K562 (cell line): ENCODE measurements around the gene RFPL2. TPM values are rescaled to one million over a fixed set of nuclear protein-coding genes. Genes with fewer than 3 reads are reported as not detected.

ENCODE experiments used
- ATAC-seq: fragments of 200-7000 bp; cut with Tn5 transposase; 3 replicates; pipeline ENCODE4 v1.9.1; 2020; ENCODE audit warnings: moderate library complexity
- BruUV-seq: library from RNA; stranded (reverse); fragments of 400-500 nt; replicated peaks from 2 replicates; lab custom pipeline; 2021; lab: Mats Ljungman, UMichigan
- CTCF ChIA-PET: fragments of 300-600 bp; formaldehyde crosslinking; extraction: SDS; loops from one replicate; lab custom pipeline; 2021; ENCODE audit warnings: low intra/inter-chr PET ratio; lab: Yijun Ruan, JAX
- POLR2A ChIA-PET: fragments of 300-600, 350-650 bp; sonication (Branson Sonifier 250); formaldehyde crosslinking; extraction: SDS; loops from one replicate; lab custom pipeline; 2021; ENCODE audit warnings: antibody characterized with exemption, inconsistent platforms; lab: Yijun Ruan, JAX
- DNase-seq, 4 experiments: peaks; one replicate each; pipeline versions ENCODE4 v3.0.0 to v3.0.0-alpha.2; 2011 to 2018; ENCODE audit warnings: low spot score in 3 of 4, mixed read lengths in 3 of 4; ENCODE audit errors: extremely low read depth in 1 of 4
- FAIRE-seq: peaks from 2 replicates; lab custom pipeline; 2011; peaks lifted over from hg19 to GRCh38; lab: Jason Lieb, UNC
- H2AFZ ChIP-seq: 2 replicates; pipeline ENCODE4 v1.6.0; 2011; ENCODE audit warnings: low read depth, low read length, control low read depth, inconsistent platforms
- H3K27ac ChIP-seq: fragments of 200-600 bp; 3 replicates; pipeline ENCODE4 v1.8.0; 2011; ENCODE audit warnings: low read depth, mild to moderate bottlenecking, control low read depth, inconsistent platforms, low read length, moderate library complexity, mixed read lengths; ENCODE audit errors: extremely low read depth
- H3K27me3 ChIP-seq, 2 experiments: fragments of 300-600 bp in 1 of 2; 2 replicates in 1 of 2; 3 replicates in 1 of 2; pipeline versions ENCODE4 v1.6.0 to v1.8.0; 2011; ENCODE audit warnings: inconsistent platforms in 2 of 2, low read length in 2 of 2, mild to moderate bottlenecking in 1 of 2, mixed read lengths in 1 of 2, moderate library complexity in 1 of 2; ENCODE audit not compliant: control insufficient read depth in 2 of 2, insufficient read depth in 2 of 2
- H3K36me3 ChIP-seq: fragments of 300-600 bp; 3 replicates; pipeline ENCODE4 v1.8.0; 2011; ENCODE audit warnings: mild to moderate bottlenecking, low read length, inconsistent platforms; ENCODE audit not compliant: control insufficient read depth, insufficient read depth
- H3K4me1 ChIP-seq, 2 experiments: fragments of 200-600 bp in 1 of 2; replicated peaks in 1 of 2; 2 replicates in 1 of 2; 3 replicates in 1 of 2; pipeline versions ENCODE4 v1.5.1 to v1.8.0; 2011; ENCODE audit warnings: inconsistent platforms in 2 of 2, low read length in 2 of 2, mild to moderate bottlenecking in 1 of 2, mixed read lengths in 1 of 2, moderate library complexity in 1 of 2; ENCODE audit not compliant: control insufficient read depth in 2 of 2, insufficient read depth in 2 of 2
- H3K4me2 ChIP-seq: 2 replicates; pipeline ENCODE4 v1.6.1; 2011; ENCODE audit warnings: low read length, control low read depth, inconsistent platforms, mixed read lengths; ENCODE audit not compliant: insufficient read depth
- H3K4me3 ChIP-seq: fragments of 200-600 bp; sonication (generic), shearing (Covaris generic); 2 replicates; pipeline ENCODE4 v1.5.1; 2016; ENCODE audit warnings: control low read depth, inconsistent platforms
- H3K79me2 ChIP-seq: fragments of 200-600 bp; 3 replicates; pipeline ENCODE4 v1.8.0; 2011; ENCODE audit warnings: low read length, inconsistent platforms; ENCODE audit not compliant: control insufficient read depth, insufficient read depth
- H3K9ac ChIP-seq, 2 experiments: 2 replicates each; pipeline versions ENCODE4 v1.6.0 to v1.6.1; 2011; ENCODE audit warnings: low read depth in 2 of 2, low read length in 2 of 2, control low read depth in 1 of 2, inconsistent platforms in 1 of 2, mild to moderate bottlenecking in 1 of 2, mixed read lengths in 1 of 2; ENCODE audit not compliant: insufficient read depth in 1 of 2
- H3K9me1 ChIP-seq: one replicate; pipeline ENCODE4 v1.6.0; 2011; ENCODE audit warnings: inconsistent platforms, mild to moderate bottlenecking, low read length, moderate library complexity; ENCODE audit not compliant: control insufficient read depth, insufficient read depth
- H3K9me3 ChIP-seq: replicated peaks from 2 replicates; pipeline ENCODE4 v1.5.1; 2011; ENCODE audit warnings: low read depth, low read length, inconsistent platforms; ENCODE audit not compliant: control insufficient read depth, insufficient read depth
- H4K20me1 ChIP-seq: replicated peaks from 2 replicates; pipeline ENCODE4 v1.6.1; 2011; ENCODE audit warnings: low read length, inconsistent platforms, mixed read lengths; ENCODE audit not compliant: control insufficient read depth, insufficient read depth
- ARID2 ChIP-seq: fragments of 450-650 bp; IDR thresholded peaks from 2 replicates; pipeline ENCODE4 v1.6.1; 2017; ENCODE audit warnings: antibody characterized with exemption, mild to moderate bottlenecking
- BMI1 ChIP-seq: fragments of 150-350 bp; IDR thresholded peaks from 2 replicates; pipeline ENCODE4 v1.6.1; 2014; ENCODE audit warnings: low read length
- CUX1 ChIP-seq: fragments of 200-800 bp; sonication (Bioruptor generic); IDR thresholded peaks from 2 replicates; pipeline ENCODE4 v1.6.1; 2016; ENCODE audit warnings: missing genetic modification characterization, missing compliant biosample characterization
- MCM3 ChIP-seq: fragments of 450-650 bp; IDR thresholded peaks from 2 replicates; pipeline ENCODE4 v1.6.1; 2016
- NUFIP1 ChIP-seq: fragments of 450-650 bp; IDR thresholded peaks from 2 replicates; pipeline ENCODE4 v1.6.1; 2018; ENCODE audit not compliant: partially characterized antibody
- RCOR1 ChIP-seq, 2 experiments: IDR thresholded peaks; 2 replicates each; pipeline ENCODE4 v1.6.1; 2012; ENCODE audit warnings: low read depth in 2 of 2, low read length in 2 of 2, borderline replicate concordance in 1 of 2, improper control_type of control experiment in 1 of 2
- TARDBP ChIP-seq: fragments of 450-650 bp; IDR thresholded peaks from 2 replicates; pipeline ENCODE4 v1.6.1; 2016
- ZKSCAN1 ChIP-seq: fragments of 150-350 bp; IDR thresholded peaks from 2 replicates; pipeline ENCODE4 v1.6.1; 2016; ENCODE audit warnings: low read depth, low read length
- ZKSCAN8 ChIP-seq: fragments of 200-800 bp; sonication (Bioruptor generic); IDR thresholded peaks from 2 replicates; pipeline ENCODE4 v1.6.1; 2016; ENCODE audit warnings: missing genetic modification characterization, missing compliant biosample characterization
- ZNF778 ChIP-seq: fragments of 450-650 bp; formaldehyde crosslinking; IDR thresholded peaks from 2 replicates; pipeline ENCODE4 v1.4.0; 2020; ENCODE audit warnings: mild to moderate bottlenecking, moderate library complexity
- WGBS: fragments of 100-300 bp; shearing (Covaris generic); methylation state at CpG from one replicate; pipeline ENCODE4 v1.1.6; 2016; ENCODE audit warnings: low coverage, mixed read lengths; ENCODE audit not compliant: insufficient coverage; ENCODE audit errors: missing lambda C conversion rate; 5-methylcytosine and 5-hydroxymethylcytosine counted together
- in situ Hi-C: fragments of 300-500 bp; cut with MboI; formaldehyde crosslinking; loops from 4 replicates; pipeline ENCODE4 v1.15.0; 2018; ENCODE audit warnings: inconsistent platforms, mixed read lengths
- intact Hi-C: fragments of 100-400 bp; cut with micrococcal nuclease; formaldehyde crosslinking; loops from 2 replicates; pipeline ENCODE4 v1.14.2; 2022
- polyA plus RNA-seq, 8 experiments: library from polyadenylated mRNA; depleted of rRNA in 4 of 8; stranded (reverse) in 5 of 8; unstranded in 3 of 8; fragments of >200 nt; fragmentation: Nextera tagmentation in 2 of 8; fragmentation: Illumina TruSeq in 1 of 8; extraction: Ambion mirVana in 2 of 8; extraction: Trizol in 1 of 8; gene quantifications; 2 replicates each; pipeline versions ENCODE4 v1.2.1 to v1.2.3, GENCODE V29; 2011 to 2014; ENCODE audit warnings: inconsistent platforms in 1 of 8, missing spikeins in 1 of 8
- total RNA-seq, 7 experiments: library from RNA; depleted of rRNA in 6 of 7; stranded (reverse); fragments of >200 nt in 6 of 7; fragmentation: Illumina TruSeq in 2 of 7; extraction: Trizol in 2 of 7; gene quantifications; 2 replicates each; pipeline versions ENCODE4 v1.2.1 to v1.2.3, GENCODE V29; 2011 to 2021; ENCODE audit warnings: low replicate concordance in 1 of 7
- TF ChIP-seq, protein P1 (sequence below): fragments of 250-450 bp; sonication (Bioruptor Pico); IDR thresholded peaks from 2 replicates; pipeline ENCODE4 v1.4.0; 2020; ENCODE audit warnings: mild to moderate bottlenecking, moderate library complexity
- TF ChIP-seq, protein P2 (sequence below): sonication (generic); formaldehyde crosslinking; IDR thresholded peaks from 2 replicates; pipeline ENCODE4 v1.8.0; 2023; ENCODE audit warnings: mild to moderate bottlenecking, missing genetic modification reagents

RFPL2 gene
- total and polyA plus RNA-seq, 9 of the 15 experiments (the other 6 are each of a cell fraction or from before 2014, with no cell fraction given): not detected

DNA sequence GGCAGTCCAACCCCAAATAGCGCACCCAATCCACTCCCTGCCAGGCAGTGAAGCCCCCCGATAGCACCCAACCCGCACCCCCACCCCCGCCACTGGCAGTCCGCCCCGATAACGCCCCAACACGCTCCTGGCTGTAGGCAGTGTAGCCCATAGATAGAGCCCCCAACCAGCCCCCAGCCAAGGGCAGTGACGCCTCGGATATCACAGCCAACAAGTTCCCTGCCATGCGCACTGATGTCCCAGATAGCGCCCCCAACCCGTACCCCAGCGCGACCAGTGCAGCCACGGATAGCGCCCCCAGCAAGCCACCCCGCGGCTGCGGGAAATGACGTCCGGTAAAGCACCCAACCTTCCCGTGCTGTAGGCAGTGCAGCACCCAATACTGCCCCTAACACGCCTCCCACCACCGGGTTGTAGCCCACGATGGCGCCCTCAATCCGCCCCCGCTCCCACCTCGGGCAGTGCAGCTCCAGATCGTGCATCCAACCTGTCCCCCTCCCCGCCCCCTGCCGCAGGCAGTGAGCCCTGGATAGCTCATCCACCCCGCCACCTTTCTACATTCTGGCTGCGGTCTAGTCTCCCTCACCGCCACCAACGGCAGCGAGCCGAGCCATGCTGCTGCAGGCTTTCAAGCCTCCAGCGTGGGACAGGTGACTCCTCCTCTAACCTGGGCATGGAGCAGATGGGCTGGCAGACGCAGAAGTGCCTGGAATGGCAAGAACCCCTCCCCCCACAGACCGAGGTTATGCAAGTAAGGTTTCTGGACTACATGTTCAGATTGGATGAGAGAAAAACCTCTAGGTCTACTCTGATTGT is 625 bp downstream of the RFPL2 start:
- no peak overlapping the region for H3K27ac ChIP-seq
- H3K4me2 ChIP-seq: no peak overlapping the region
- no peak overlapping the region for H3K9ac ChIP-seq
- peaks cover 0 to 26% of the 10 kb centered on the region in 2 experiments; a peak in 2 of 5 replicates for H3K4me1 ChIP-seq
- 3% methylated on average over 26 of the region's 42 CpGs for WGBS
- no TSS peak for BruUV-seq
- no peak overlapping the region for H2AFZ ChIP-seq
- DNase-seq (no peak), ATAC-seq (no peak), FAIRE-seq (no peak)
- no peaks in the 10 kb centered on the region for H3K9me3 ChIP-seq
- no peaks in the 10 kb centered on the region for H3K36me3 ChIP-seq
- H4K20me1 ChIP-seq: no peaks in the 10 kb centered on the region
- H3K79me2 ChIP-seq: no peaks in the 10 kb centered on the region
- no peaks in the 10 kb centered on the region for H3K9me1 ChIP-seq
- intact Hi-C loops: no loop called here
- CTCF ChIA-PET: interaction anchor here (0.7 kb wide), 1 partner anchor 796 kb away, joined by 4 read pairs; no protein-coding TSS in a partner anchor
- H3K27me3 ChIP-seq: peaks cover 0 to 24% of the 10 kb centered on the region in 2 experiments; a peak in 3 of 5 replicates
- POLR2A ChIA-PET: no interaction called here
- in situ Hi-C loops: no loop called here
- H3K4me3 ChIP-seq: no peak overlapping the region
- TF ChIP-seq BMI1: no peak
- TF ChIP-seq MCM3: no peak
- no peak for TF ChIP-seq TARDBP
- no peak for TF ChIP-seq NUFIP1
- TF ChIP-seq ZKSCAN1: no peak
- no peak for TF ChIP-seq RCOR1 (IDR thresholded peaks at IDR 0.05; ENCODE audit: borderline replicate concordance in 1 of 2, low read depth in 2 of 2, low read length in 2 of 2)
- TF ChIP-seq ARID2: no peak
- TF ChIP-seq, protein P1, sequence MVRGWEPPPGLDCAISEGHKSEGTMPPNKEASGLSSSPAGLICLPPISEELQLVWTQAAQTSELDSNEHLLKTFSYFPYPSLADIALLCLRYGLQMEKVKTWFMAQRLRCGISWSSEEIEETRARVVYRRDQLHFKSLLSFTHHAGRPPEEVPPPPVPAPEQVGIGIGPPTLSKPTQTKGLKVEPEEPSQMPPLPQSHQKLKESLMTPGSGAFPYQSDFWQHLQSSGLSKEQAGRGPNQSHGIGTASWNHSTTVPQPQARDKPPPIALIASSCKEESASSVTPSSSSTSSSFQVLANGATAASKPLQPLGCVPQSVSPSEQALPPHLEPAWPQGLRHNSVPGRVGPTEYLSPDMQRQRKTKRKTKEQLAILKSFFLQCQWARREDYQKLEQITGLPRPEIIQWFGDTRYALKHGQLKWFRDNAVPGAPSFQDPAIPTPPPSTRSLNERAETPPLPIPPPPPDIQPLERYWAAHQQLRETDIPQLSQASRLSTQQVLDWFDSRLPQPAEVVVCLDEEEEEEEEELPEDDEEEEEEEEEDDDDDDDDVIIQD (CRISPR knock-in tag): no peak
- TF ChIP-seq ZNF778 (CRISPR knock-in tag): no peak
- TF ChIP-seq CUX1 (CRISPR knock-in tag): no peak
- no peak for TF ChIP-seq ZKSCAN8
- TF ChIP-seq, protein P2, sequence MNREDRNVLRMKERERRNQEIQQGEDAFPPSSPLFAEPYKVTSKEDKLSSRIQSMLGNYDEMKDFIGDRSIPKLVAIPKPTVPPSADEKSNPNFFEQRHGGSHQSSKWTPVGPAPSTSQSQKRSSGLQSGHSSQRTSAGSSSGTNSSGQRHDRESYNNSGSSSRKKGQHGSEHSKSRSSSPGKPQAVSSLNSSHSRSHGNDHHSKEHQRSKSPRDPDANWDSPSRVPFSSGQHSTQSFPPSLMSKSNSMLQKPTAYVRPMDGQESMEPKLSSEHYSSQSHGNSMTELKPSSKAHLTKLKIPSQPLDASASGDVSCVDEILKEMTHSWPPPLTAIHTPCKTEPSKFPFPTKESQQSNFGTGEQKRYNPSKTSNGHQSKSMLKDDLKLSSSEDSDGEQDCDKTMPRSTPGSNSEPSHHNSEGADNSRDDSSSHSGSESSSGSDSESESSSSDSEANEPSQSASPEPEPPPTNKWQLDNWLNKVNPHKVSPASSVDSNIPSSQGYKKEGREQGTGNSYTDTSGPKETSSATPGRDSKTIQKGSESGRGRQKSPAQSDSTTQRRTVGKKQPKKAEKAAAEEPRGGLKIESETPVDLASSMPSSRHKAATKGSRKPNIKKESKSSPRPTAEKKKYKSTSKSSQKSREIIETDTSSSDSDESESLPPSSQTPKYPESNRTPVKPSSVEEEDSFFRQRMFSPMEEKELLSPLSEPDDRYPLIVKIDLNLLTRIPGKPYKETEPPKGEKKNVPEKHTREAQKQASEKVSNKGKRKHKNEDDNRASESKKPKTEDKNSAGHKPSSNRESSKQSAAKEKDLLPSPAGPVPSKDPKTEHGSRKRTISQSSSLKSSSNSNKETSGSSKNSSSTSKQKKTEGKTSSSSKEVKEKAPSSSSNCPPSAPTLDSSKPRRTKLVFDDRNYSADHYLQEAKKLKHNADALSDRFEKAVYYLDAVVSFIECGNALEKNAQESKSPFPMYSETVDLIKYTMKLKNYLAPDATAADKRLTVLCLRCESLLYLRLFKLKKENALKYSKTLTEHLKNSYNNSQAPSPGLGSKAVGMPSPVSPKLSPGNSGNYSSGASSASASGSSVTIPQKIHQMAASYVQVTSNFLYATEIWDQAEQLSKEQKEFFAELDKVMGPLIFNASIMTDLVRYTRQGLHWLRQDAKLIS (CRISPR knock-in tag): no peak
